ENCODE results near the gene PDIK1L. TPM values are rescaled to one million over a fixed set of nuclear protein-coding genes. Genes with fewer than 3 reads are reported as not detected.

PDIK1L gene
- total and polyA plus RNA-seq, 2 of the 4 experiments (the other 2 are of a cell fraction), result 1.4 to 3.0 TPM

DNA sequence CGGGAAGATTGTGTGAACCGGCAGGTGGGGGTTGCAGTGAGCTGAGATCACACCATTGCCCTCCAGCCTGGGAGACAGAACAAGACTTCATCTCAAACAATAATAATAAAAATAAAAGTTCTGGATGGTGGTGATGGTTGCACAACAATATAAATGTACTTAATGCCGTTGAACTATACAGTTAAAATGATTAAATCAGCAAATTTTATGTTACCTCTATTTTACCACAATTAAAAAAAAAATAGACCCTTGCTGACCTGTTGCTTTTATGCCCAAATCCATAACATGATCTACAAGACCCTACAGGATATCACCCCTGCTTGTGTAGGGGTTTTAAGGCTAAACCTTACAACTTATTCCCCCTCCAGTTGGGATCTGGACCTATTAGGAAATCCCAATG lies 11.8 kb upstream of the PDIK1L start:
- no peak overlapping the region for H3K56ac ChIP-seq (ENCODE audit: extremely low read depth, insufficient read depth, low read length)
- no peak overlapping the region for H3K23ac ChIP-seq (ENCODE audit: low read depth, low read length)
- H2AK5ac ChIP-seq (ENCODE audit: low read depth, low read length), result no peak overlapping the region
- H3K27ac ChIP-seq (ENCODE audit: insufficient read depth, low read length), result no peak overlapping the region
- no peak overlapping the region for H3K9ac ChIP-seq (ENCODE audit: low read depth, low read length)
- no peak overlapping the region for H4K8ac ChIP-seq (ENCODE audit: low read depth in 2 of 2, low read length in 2 of 2)
- H3K9me3 ChIP-seq (ENCODE audit: control insufficient read depth, insufficient read depth, low read length), result no peaks in the 10 kb centered on the region
- no peak overlapping the region for H2BK5ac ChIP-seq (ENCODE audit: low read depth, low read length, poor library complexity, severe bottlenecking)
- no peaks in the 10 kb centered on the region for H3K79me1 ChIP-seq (ENCODE audit: low read depth in 1 of 2, low read length in 2 of 2)
- ATAC-seq (ENCODE audit: low read depth) (no peak), DNase-seq (no peak)
- CTCF ChIA-PET, result interaction anchor here (0.6 to 1.0 kb wide), 2 partner anchors 64 to 148 kb away, joined by 3 read pairs; no protein-coding TSS in a partner anchor
- H2AFZ ChIP-seq (replicated peaks; ENCODE audit: low read length, poor library complexity), result no peak overlapping the region
- H3K4me3 ChIP-seq (ENCODE audit: insufficient read depth, low read depth, low read length), result no peak overlapping the region
- intact Hi-C loops (cut with micrococcal nuclease), result loop anchor here (10.0 kb wide), 1 partner anchor 135 kb away; the partner anchor contains the start of gene CEP85
- H3K36me3 ChIP-seq (ENCODE audit: control insufficient read depth, insufficient read depth, low read length), result no peaks in the 10 kb centered on the region
- no peak overlapping the region for H4K5ac ChIP-seq (ENCODE audit: low read depth, low read length)
- H4K91ac ChIP-seq (ENCODE audit: insufficient read depth, low read depth, low read length), result no peak overlapping the region
- no peak overlapping the region for H3K4me2 ChIP-seq (ENCODE audit: low read depth, low read length)
- no CpG with 5 or more reads among the region's 3 CpGs for WGBS, 2 experiments (ENCODE audit: extremely low coverage in 2 of 2, insufficient read length in 1 of 2)
- H3K9me1 ChIP-seq (ENCODE audit: insufficient read depth, low read length), result peaks cover 3% of the 10 kb centered on the region; the same call in 1 of the 2 replicates
- in situ Hi-C loops (cut with MboI; ENCODE audit: low sequenced_read_pairs), result loop anchor here (5.0 kb wide), 1 partner anchor 57 kb away; no protein-coding TSS in a partner anchor
- no peak overlapping the region for H3K14ac ChIP-seq (replicated peaks; ENCODE audit: low read depth, low read length)
- H3K27me3 ChIP-seq (ENCODE audit: control insufficient read depth, insufficient read depth, low read length), result peaks cover 3% of the 10 kb centered on the region; the same call in 1 of the 2 replicates
- no peaks in the 10 kb centered on the region for H4K20me1 ChIP-seq (ENCODE audit: insufficient read depth, low read length)
- POLR2A ChIA-PET (ENCODE audit: unreplicated experiment), result no interaction called here
- H2BK20ac ChIP-seq (ENCODE audit: low read depth, low read length), result no peak overlapping the region
- no TSS peak for BruUV-seq (replicated peaks)
- H3K4ac ChIP-seq (ENCODE audit: low read depth, low read length), result no peak overlapping the region
- no peak overlapping the region for H2AK9ac ChIP-seq (replicated peaks; ENCODE audit: low read depth, low read length, poor library complexity)
- no peak overlapping the region for H2BK120ac ChIP-seq (ENCODE audit: low read depth, low read length)
- no peak for TF ChIP-seq CHD1 (IDR thresholded peaks at IDR 0.05; ENCODE audit: low read depth, low read length)
- TF ChIP-seq FOS (IDR thresholded peaks at IDR 0.05; ENCODE audit: low read depth, low read length), result no peak
- no peak for TF ChIP-seq RAD21 (IDR thresholded peaks at IDR 0.05; ENCODE audit: low read length)
- TF ChIP-seq, protein P1, sequence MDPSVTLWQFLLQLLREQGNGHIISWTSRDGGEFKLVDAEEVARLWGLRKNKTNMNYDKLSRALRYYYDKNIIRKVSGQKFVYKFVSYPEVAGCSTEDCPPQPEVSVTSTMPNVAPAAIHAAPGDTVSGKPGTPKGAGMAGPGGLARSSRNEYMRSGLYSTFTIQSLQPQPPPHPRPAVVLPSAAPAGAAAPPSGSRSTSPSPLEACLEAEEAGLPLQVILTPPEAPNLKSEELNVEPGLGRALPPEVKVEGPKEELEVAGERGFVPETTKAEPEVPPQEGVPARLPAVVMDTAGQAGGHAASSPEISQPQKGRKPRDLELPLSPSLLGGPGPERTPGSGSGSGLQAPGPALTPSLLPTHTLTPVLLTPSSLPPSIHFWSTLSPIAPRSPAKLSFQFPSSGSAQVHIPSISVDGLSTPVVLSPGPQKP (IDR thresholded peaks at IDR 0.05; ENCODE audit: borderline replicate concordance, low read depth, low read length), result no peak
- no peak for TF ChIP-seq MAZ (IDR thresholded peaks at IDR 0.05; ENCODE audit: borderline replicate concordance, low read depth, low read length)
- TF ChIP-seq MXI1 (IDR thresholded peaks at IDR 0.05; ENCODE audit: borderline replicate concordance, low read depth, low read length), result no peak
- TF ChIP-seq, protein P2, sequence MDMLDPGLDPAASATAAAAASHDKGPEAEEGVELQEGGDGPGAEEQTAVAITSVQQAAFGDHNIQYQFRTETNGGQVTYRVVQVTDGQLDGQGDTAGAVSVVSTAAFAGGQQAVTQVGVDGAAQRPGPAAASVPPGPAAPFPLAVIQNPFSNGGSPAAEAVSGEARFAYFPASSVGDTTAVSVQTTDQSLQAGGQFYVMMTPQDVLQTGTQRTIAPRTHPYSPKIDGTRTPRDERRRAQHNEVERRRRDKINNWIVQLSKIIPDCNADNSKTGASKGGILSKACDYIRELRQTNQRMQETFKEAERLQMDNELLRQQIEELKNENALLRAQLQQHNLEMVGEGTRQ (IDR thresholded peaks at IDR 0.05; ENCODE audit: low read depth, low read length), result no peak
- TF ChIP-seq MAFK (IDR thresholded peaks at IDR 0.05; ENCODE audit: low read depth, low read length), result peak; percentile 37; the same call in 1 of the 2 replicates
- no peak for TF ChIP-seq RCOR1 (IDR thresholded peaks at IDR 0.05; ENCODE audit: insufficient replicate concordance, low read length)
- no peak overlapping the region for H2BK15ac ChIP-seq (ENCODE audit: low read depth, low read length)
- peaks cover 4% of the 10 kb centered on the region; the same call in 1 of the 2 replicates for H3K4me1 ChIP-seq (ENCODE audit: control insufficient read depth, insufficient read depth, low read length)
- H3K18ac ChIP-seq (ENCODE audit: low read depth, low read length), result no peak overlapping the region
- dilution Hi-C loops (cut with HindIII; ENCODE audit: low sequenced_read_pairs, unreplicated experiment), result no loop called here

Measured in IMR-90 (cell line).